Spinal cord (tissue), 10 donors: ENCODE measurements around the gene TEX48. TPM values are rescaled to one million over a fixed set of nuclear protein-coding genes. Genes with fewer than 3 reads are reported as not detected.

ENCODE experiments used
- DNase-seq, 6 donors: peaks; one replicate each; pipeline versions ENCODE4 v3.0.0 to v3.0.0-alpha.2; 2013 to 2015; ENCODE audit warnings: low spot score in 6 of 6, low read depth in 4 of 6
- H3K27ac ChIP-seq: one replicate; pipeline ENCODE4 v1.5.1; 2013; ENCODE audit warnings: low read depth, low read length, control low read depth
- H3K27me3 ChIP-seq: one replicate; pipeline ENCODE4 v1.6.1; 2013; ENCODE audit warnings: low read length; ENCODE audit not compliant: control insufficient read depth, insufficient read depth
- H3K36me3 ChIP-seq: one replicate; pipeline ENCODE4 v1.6.1; 2013; ENCODE audit warnings: low read length; ENCODE audit not compliant: control insufficient read depth, insufficient read depth
- H3K4me1 ChIP-seq: one replicate; pipeline ENCODE4 v1.6.1; 2013; ENCODE audit warnings: low read length; ENCODE audit not compliant: control insufficient read depth, insufficient read depth
- H3K4me3 ChIP-seq: one replicate; pipeline ENCODE4 v1.5.1; 2013; ENCODE audit warnings: low read depth, low read length, control low read depth
- H3K9me3 ChIP-seq: one replicate; pipeline ENCODE4 v1.6.1; 2013; ENCODE audit warnings: low read length; ENCODE audit not compliant: control insufficient read depth, insufficient read depth
- WGBS: methylation state at CpG from one replicate; pipeline ENCODE4 v1.1.5; 2013; ENCODE audit warnings: missing lambda C conversion rate; ENCODE audit not compliant: insufficient coverage; 5-methylcytosine and 5-hydroxymethylcytosine counted together
- polyA plus RNA-seq, 2 donors: library from polyadenylated mRNA; unstranded; fragments of 120-200 nt; gene quantifications; one replicate each; pipeline ENCODE4 v1.2.1, GENCODE V29; 2013; ENCODE audit not compliant: insufficient read length in 2 of 2
- total RNA-seq, 2 donors: library from RNA; depleted of rRNA in 1 of 2; stranded (reverse); fragments of 120-200 nt in 1 of 2; fragments of >200 nt in 1 of 2; gene quantifications; one replicate each; pipeline versions ENCODE4 v1.2.3 to v1.2.4, GENCODE V29; 2013 to 2014
- donor health status: healthy.

TEX48 gene
- total and polyA plus RNA-seq, 4 donors: not detected

GRCh38 chr9:114656301-114656700 lies 25.7 kb downstream of the TEX48 start:
- no peaks in the 10 kb centered on the region for H3K27me3 ChIP-seq
- H3K27ac ChIP-seq: no peak overlapping the region
- no peak overlapping the region for H3K4me3 ChIP-seq
- no peaks in the 10 kb centered on the region for H3K9me3 ChIP-seq
- DNase-seq: no peak
- no peaks in the 10 kb centered on the region for H3K4me1 ChIP-seq
- peaks cover 6% of the 10 kb centered on the region for H3K36me3 ChIP-seq
- 84% methylated on average over 6 of the region's 12 CpGs for WGBS

DNA sequence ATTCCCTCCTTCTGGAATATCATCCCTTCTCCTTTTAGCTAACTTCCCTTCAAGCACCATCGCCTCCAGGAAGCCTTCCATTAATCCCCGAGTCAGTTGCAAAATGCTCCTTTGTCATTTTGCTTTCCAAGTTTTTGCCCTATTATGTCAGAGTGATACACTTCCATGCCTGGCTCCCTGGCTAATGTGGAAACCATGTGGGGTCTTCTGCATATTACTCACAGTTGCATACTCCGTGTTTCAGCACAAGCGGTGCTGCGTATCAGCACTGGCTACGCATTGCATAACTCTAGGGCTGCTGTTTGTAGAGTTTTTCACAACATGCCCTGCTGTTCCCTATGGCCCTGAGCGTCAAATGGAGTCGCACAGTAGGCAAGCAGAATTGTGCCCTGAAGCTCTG lies 26.3 kb downstream of the TEX48 start:
- no peaks in the 10 kb centered on the region for H3K4me1 ChIP-seq
- no peak overlapping the region for H3K27ac ChIP-seq
- H3K9me3 ChIP-seq: no peaks in the 10 kb centered on the region
- WGBS: 80% methylated on average over 8 of the region's 8 CpGs
- H3K36me3 ChIP-seq: peaks cover 6% of the 10 kb centered on the region
- DNase-seq: no peak
- no peaks in the 10 kb centered on the region for H3K27me3 ChIP-seq
- H3K4me3 ChIP-seq: no peak overlapping the region

- no peak overlapping the region for H3K27ac ChIP-seq
- H3K4me3 ChIP-seq: no peak overlapping the region
- H3K9me3 ChIP-seq: no peaks in the 10 kb centered on the region
- 50% methylated on average over 5 of the region's 6 CpGs for WGBS
- DNase-seq: peak; percentile 13 to 80 (median 34)
- H3K36me3 ChIP-seq: peaks cover 7% of the 10 kb centered on the region
- H3K4me1 ChIP-seq: no peaks in the 10 kb centered on the region
- H3K27me3 ChIP-seq: no peaks in the 10 kb centered on the region
These were observed 28.3 kb downstream of the TEX48 start for GRCh38 chr9:114653556-114654159.

DNA sequence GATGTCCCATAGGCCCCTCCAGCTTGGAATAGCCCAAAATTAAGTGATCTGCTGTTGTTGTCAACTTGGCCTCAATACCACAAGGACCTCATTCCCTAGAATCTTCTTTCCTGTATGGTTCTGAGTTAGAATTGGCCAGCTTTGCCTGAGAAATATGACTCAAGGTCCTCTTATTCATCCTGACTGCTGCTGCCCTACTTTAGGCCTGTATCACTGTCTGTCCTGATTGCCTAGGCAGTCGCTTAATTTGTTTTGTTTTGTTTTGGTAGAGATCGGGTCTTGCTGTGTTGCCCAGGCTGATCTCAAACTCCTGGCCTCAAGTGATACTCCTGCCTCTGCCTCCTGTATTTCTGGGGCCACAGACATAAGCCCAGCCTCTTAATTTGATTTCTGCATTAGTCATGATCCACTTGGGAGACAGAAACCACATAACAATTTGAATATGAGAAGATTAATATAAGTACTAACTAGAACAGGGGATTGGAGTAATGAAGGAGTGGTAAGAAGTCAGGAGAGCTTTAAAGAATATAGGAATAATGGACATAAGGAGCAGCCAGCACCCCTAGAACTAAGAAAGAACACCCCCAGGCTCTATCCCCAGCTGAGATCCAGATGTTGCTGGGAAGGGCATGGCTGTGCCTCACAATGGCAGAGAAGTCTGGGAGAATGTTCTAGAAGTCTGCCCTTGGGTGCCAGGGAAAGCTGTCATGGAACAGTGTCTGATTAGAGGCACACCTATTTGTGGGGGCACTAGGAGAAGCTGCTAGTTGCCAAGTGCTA lies 29.0 kb downstream of the TEX48 start:
- no CpG with 5 or more reads among the region's 2 CpGs for WGBS
- H3K36me3 ChIP-seq: peaks cover 12% of the 10 kb centered on the region
- H3K27me3 ChIP-seq: no peaks in the 10 kb centered on the region
- H3K9me3 ChIP-seq: no peaks in the 10 kb centered on the region
- no peak overlapping the region for H3K27ac ChIP-seq
- no peak overlapping the region for H3K4me3 ChIP-seq
- DNase-seq: no peak
- no peaks in the 10 kb centered on the region for H3K4me1 ChIP-seq

- 95% methylated on average over 4 of the region's 5 CpGs for WGBS
- Histone ChIP-seq H3K9me3 (no peaks in the 10 kb centered on the region), H3K36me3 (peaks cover 43% of the 10 kb centered on the region)
These were observed 38.1 kb downstream of the TEX48 start for GRCh38 chr9:114643896-114644295.

GRCh38 chr9:114643001-114643400 lies 39.0 kb downstream of the TEX48 start:
- Histone ChIP-seq H3K27me3 (no peaks in the 10 kb centered on the region), H3K36me3 (peaks cover 42% of the 10 kb centered on the region), H3K27ac (no peak overlapping the region), H3K4me3 (no peak overlapping the region), H3K4me1 (no peaks in the 10 kb centered on the region), H3K9me3 (no peaks in the 10 kb centered on the region)
- no peak for DNase-seq
- 95% methylated on average over 8 of the region's 8 CpGs for WGBS

More at GRCh38 chr9:114643896-114644295, 38.1 kb downstream of the TEX48 start:
- no peak for DNase-seq
- Histone ChIP-seq H3K27ac (no peak overlapping the region), H3K4me3 (no peak overlapping the region), H3K27me3 (no peaks in the 10 kb centered on the region), H3K4me1 (no peaks in the 10 kb centered on the region)

GRCh38 chr9:114641967-114642366 lies 40.0 kb downstream of the TEX48 start:
- Histone ChIP-seq H3K4me1 (no peaks in the 10 kb centered on the region), H3K4me3 (no peak overlapping the region), H3K9me3 (no peaks in the 10 kb centered on the region), H3K36me3 (peaks cover 41% of the 10 kb centered on the region), H3K27me3 (no peaks in the 10 kb centered on the region), H3K27ac (no peak overlapping the region)
- peak in 1 of 6 donors; percentile 47 for DNase-seq
- no CpG with 5 or more reads among the region's 1 CpG for WGBS

- no peak for DNase-seq
- peaks cover 49% of the 10 kb centered on the region for H3K36me3 ChIP-seq
These were observed 43.6 kb downstream of the TEX48 start for GRCh38 chr9:114638404-114638803.

DNA sequence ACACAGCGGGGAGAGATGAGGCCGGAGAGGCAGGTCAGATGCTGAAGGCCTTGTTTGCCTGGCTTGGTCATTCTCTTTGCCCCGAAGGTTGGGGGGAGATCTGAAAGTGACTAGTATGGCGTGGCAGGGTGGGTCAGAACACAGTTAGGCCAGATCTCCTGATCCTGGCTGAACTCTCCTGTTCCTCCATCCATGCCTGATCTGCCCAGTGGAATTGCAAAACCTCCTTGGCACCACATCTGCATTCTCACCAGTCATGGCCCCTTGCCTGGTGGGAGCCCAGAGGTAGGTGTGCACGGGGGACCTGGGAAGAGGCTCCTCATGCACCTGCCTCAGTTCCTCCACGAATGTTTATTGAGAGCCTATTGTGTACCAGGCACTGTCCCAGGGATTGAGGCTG lies 47.6 kb downstream of the TEX48 start:
- Histone ChIP-seq H3K27me3 (no peaks in the 10 kb centered on the region), H3K36me3 (peaks cover 48% of the 10 kb centered on the region), H3K4me3 (no peak overlapping the region), H3K4me1 (no peaks in the 10 kb centered on the region), H3K9me3 (no peaks in the 10 kb centered on the region), H3K27ac (no peak overlapping the region)
- DNase-seq: no peak
- 81% methylated on average over 6 of the region's 6 CpGs for WGBS

More at GRCh38 chr9:114638404-114638803, 43.6 kb downstream of the TEX48 start:
- H3K9me3 ChIP-seq: no peaks in the 10 kb centered on the region
- H3K4me3 ChIP-seq: no peak overlapping the region
- H3K27ac ChIP-seq: no peak overlapping the region
- no peaks in the 10 kb centered on the region for H3K4me1 ChIP-seq
- 51% methylated on average over 6 of the region's 8 CpGs for WGBS
- H3K27me3 ChIP-seq: no peaks in the 10 kb centered on the region
